DND-41 (cell line): ENCODE data around the gene OTUB1.
A peak's percentile ranks its signal among the peaks of the same experiment; 100 is the strongest.

ENCODE experiments used
- ATAC-seq: fragments of 200-7000 bp; cut with Tn5 transposase; 3 replicates; pipeline ENCODE4 v1.9.1; 2021; ENCODE audit warnings: low read depth; ENCODE audit not compliant: insufficient read depth
- DNase-seq: peaks from one replicate; pipeline ENCODE4 v3.0.0-alpha.2; 2020
- H2AFZ ChIP-seq: 2 replicates; pipeline ENCODE4 v1.6.0; 2012; ENCODE audit warnings: low read depth, low read length
- H3K27ac ChIP-seq: 2 replicates; pipeline ENCODE4 v1.5.1; 2012; ENCODE audit warnings: low read length, inconsistent platforms
- H3K27me3 ChIP-seq: fragments of 200-600 bp; sonication (generic); 2 replicates; pipeline ENCODE4 v1.6.0; 2012; ENCODE audit warnings: low read length, mild to moderate bottlenecking, inconsistent platforms; ENCODE audit not compliant: insufficient read depth, poor library complexity
- H3K36me3 ChIP-seq: 2 replicates; pipeline ENCODE4 v1.5.1; 2012; ENCODE audit warnings: low read length, inconsistent platforms; ENCODE audit not compliant: insufficient read depth
- H3K4me1 ChIP-seq: 2 replicates; pipeline ENCODE4 v1.5.1; 2012; ENCODE audit warnings: mild to moderate bottlenecking, low read length; ENCODE audit not compliant: insufficient read depth
- H3K4me2 ChIP-seq: 2 replicates; pipeline ENCODE4 v1.6.0; 2012; ENCODE audit warnings: mild to moderate bottlenecking, moderate library complexity, low read length, inconsistent platforms; ENCODE audit not compliant: insufficient read depth
- H3K4me3 ChIP-seq, 2 experiments: fragments of 200-600 bp in 1 of 2; shearing (Covaris generic) in 1 of 2; 2 replicates each; pipeline ENCODE4 v1.5.1; 2012 to 2016; ENCODE audit warnings: inconsistent platforms in 2 of 2, low read length in 2 of 2, mild to moderate bottlenecking in 2 of 2, low read depth in 1 of 2, moderate library complexity in 1 of 2
- H3K79me2 ChIP-seq: 2 replicates; pipeline ENCODE4 v1.6.0; 2012; ENCODE audit warnings: low read length, inconsistent platforms; ENCODE audit not compliant: insufficient read depth
- H3K9ac ChIP-seq: 2 replicates; pipeline ENCODE4 v1.6.0; 2012; ENCODE audit warnings: low read depth, mild to moderate bottlenecking, inconsistent platforms, low read length, moderate library complexity
- H3K9me3 ChIP-seq: 2 replicates; pipeline ENCODE4 v1.5.1; 2012; ENCODE audit warnings: low read length, moderate library complexity, mild to moderate bottlenecking, inconsistent platforms; ENCODE audit not compliant: insufficient read depth, severe bottlenecking
- H4K20me1 ChIP-seq: 2 replicates; pipeline ENCODE4 v1.6.0; 2012; ENCODE audit warnings: low read length; ENCODE audit not compliant: insufficient read depth
- EZH2 ChIP-seq: IDR thresholded peaks from 3 replicates; pipeline ENCODE4 v1.6.1; 2012; ENCODE audit warnings: borderline replicate concordance, low read depth, mild to moderate bottlenecking, moderate library complexity, low read length, inconsistent platforms; ENCODE audit not compliant: severe bottlenecking
- TF ChIP-seq, protein P1 (sequence below): IDR thresholded peaks from 2 replicates; pipeline ENCODE4 v1.5.1; 2012; ENCODE audit warnings: borderline replicate concordance, low read length, moderate library complexity, mild to moderate bottlenecking; ENCODE audit not compliant: poor library complexity, severe bottlenecking; ENCODE audit errors: extremely low read depth

OTUB1 gene

DNA sequence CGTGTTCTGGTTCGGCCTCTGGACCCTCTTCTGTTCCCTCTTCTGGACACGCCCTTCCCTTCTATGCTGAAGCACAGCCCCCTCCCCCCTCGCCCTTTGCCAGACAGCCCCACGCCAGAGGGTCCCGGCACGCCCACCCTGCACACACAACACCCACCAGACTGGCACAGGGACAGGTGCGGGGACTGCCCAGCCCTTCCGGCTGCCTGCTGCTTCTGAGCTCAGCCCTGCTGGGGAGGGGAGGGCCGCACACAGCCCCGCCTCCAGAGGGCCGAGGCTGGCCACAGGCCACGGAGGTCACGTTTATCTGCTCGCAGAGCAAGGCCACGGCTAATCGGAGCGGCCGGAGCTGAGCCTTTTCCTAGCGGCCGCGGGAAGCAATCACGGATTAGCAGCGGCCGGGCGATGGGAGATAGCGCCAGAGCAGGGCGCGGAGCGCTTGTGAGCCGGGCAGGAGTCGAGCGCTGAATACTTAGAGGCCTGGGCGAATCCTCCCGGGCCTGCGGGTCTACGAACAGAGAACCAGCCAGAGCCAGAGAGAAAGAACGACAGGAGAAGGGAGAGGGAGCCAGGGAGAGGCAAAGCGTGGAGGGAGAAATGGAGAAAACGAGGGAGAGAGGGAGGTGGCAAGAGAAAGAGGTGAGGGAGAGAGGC is 21.5 kb downstream of the OTUB1 start:
- Histone ChIP-seq H2AFZ (no peak overlapping the region), H3K27ac (no peak overlapping the region), H3K4me3 (no peak overlapping the region), H3K27me3 (no peaks in the 10 kb centered on the region), H3K4me1 (no peaks in the 10 kb centered on the region), H3K9me3 (peaks cover 3% of the 10 kb centered on the region), H3K9ac (no peak overlapping the region), H3K36me3 (peaks cover 14% of the 10 kb centered on the region), H3K4me2 (no peak overlapping the region), H3K79me2 (no peaks in the 10 kb centered on the region), H4K20me1 (peaks cover 14% of the 10 kb centered on the region)
- TF ChIP-seq EZH2: no peak
- TF ChIP-seq, protein P1, sequence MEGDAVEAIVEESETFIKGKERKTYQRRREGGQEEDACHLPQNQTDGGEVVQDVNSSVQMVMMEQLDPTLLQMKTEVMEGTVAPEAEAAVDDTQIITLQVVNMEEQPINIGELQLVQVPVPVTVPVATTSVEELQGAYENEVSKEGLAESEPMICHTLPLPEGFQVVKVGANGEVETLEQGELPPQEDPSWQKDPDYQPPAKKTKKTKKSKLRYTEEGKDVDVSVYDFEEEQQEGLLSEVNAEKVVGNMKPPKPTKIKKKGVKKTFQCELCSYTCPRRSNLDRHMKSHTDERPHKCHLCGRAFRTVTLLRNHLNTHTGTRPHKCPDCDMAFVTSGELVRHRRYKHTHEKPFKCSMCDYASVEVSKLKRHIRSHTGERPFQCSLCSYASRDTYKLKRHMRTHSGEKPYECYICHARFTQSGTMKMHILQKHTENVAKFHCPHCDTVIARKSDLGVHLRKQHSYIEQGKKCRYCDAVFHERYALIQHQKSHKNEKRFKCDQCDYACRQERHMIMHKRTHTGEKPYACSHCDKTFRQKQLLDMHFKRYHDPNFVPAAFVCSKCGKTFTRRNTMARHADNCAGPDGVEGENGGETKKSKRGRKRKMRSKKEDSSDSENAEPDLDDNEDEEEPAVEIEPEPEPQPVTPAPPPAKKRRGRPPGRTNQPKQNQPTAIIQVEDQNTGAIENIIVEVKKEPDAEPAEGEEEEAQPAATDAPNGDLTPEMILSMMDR: no peak
- 0 out of 3 replicates have a peak, but pooled peaks have one; percentile 14 for ATAC-seq
- DNase-seq: no peak

DNA sequence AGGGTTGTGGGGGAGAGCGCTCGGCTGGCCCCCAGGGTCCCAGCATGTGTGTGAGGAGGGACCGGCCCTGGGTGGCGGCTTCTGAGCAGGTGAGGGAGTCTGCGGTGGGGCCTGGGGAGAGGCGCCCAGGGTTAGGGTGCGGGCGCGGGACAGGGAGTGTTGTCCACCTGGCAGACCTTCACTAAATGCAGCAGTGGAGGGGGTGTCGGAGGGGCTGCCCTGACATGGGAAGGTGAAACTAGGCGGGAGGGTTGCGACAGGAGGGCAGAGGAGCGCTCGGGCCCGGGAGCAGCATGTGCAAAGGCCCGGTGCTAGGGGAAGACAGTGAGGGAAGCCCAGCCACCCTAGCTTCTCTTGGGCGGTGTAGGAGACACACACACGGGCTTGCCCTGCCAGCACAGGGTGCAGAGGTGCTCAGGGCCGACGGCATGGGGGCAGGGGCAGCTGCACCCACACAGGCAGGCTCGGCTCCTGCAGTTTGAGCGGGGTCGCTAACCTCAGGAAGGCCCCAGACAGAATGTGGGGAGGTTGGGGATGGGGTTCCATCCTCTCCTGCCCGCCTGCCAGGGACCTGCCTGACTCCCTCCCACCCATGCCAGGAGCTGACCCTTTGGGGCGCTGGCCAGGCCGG is 22.2 kb downstream of the OTUB1 start:
- ATAC-seq (0 out of 3 replicates have a peak, but pooled peaks have one; percentile 26), DNase-seq (no peak)
- Histone ChIP-seq H3K9me3 (peaks cover 3% of the 10 kb centered on the region), H3K9ac (no peak overlapping the region), H4K20me1 (peaks cover 13% of the 10 kb centered on the region), H3K4me3 (no peak overlapping the region), H3K36me3 (peaks cover 13% of the 10 kb centered on the region), H3K27ac (no peak overlapping the region), H3K4me1 (no peaks in the 10 kb centered on the region), H3K27me3 (no peaks in the 10 kb centered on the region), H3K4me2 (no peak overlapping the region), H3K79me2 (no peaks in the 10 kb centered on the region), H2AFZ (no peak overlapping the region)
- TF ChIP-seq, protein P1: no peak
- TF ChIP-seq EZH2: no peak

DNA sequence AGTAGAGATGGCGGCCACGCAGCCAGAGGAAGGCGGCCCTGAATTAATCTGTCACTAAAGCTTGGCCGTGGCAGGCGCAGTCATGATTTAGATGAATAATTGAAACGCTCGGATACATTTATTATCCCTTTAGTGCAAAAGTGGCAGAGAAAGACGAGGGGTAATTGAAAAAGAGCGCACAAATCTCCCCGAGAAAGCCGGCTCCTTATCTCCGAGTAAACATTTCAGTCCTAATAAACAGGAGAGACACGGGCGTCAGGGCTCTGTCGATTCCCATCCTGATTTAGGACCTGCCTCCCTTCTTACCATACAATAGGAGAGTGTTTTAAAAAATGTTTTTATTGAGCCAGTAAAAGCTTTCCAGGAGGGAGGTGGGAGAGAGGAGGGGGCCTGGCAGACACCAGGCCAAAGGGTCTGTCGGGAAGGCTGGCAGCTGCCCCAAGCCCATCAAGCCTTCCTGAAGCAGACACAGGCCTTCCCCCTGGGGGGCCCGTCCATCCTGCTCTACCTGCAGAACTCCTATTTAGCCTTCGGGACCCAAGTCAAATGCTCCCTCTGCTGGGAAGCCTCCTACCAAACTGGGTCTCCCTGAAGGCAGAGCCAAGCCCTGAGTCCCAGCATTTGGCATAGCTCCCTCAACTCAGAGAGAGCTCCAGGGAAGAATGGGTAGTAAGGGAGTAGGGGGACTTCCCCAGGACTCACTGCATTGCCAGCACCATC is 22.8 kb downstream of the OTUB1 start:
- H3K4me1 ChIP-seq: no peaks in the 10 kb centered on the region
- peaks cover 3% of the 10 kb centered on the region for H3K9me3 ChIP-seq
- no peak overlapping the region for H3K9ac ChIP-seq
- H4K20me1 ChIP-seq: peaks cover 13% of the 10 kb centered on the region
- H3K27ac ChIP-seq: no peak overlapping the region
- peaks cover 7% of the 10 kb centered on the region for H3K36me3 ChIP-seq
- no peak overlapping the region for H2AFZ ChIP-seq
- H3K4me2 ChIP-seq: no peak overlapping the region
- no peak for ATAC-seq
- TF ChIP-seq EZH2: no peak
- TF ChIP-seq, protein P1: no peak
- H3K79me2 ChIP-seq: no peaks in the 10 kb centered on the region
- H3K27me3 ChIP-seq: no peaks in the 10 kb centered on the region
- DNase-seq: no peak
- no peak overlapping the region for H3K4me3 ChIP-seq
